Measurements from ENCODE around the gene PYM1.
"Not testable (repeated sequence)": the region's sequence is repeated elsewhere in the genome, so short reads cannot be mapped to it uniquely, and the experiment has no call there.

Gene PYM1

DNA sequence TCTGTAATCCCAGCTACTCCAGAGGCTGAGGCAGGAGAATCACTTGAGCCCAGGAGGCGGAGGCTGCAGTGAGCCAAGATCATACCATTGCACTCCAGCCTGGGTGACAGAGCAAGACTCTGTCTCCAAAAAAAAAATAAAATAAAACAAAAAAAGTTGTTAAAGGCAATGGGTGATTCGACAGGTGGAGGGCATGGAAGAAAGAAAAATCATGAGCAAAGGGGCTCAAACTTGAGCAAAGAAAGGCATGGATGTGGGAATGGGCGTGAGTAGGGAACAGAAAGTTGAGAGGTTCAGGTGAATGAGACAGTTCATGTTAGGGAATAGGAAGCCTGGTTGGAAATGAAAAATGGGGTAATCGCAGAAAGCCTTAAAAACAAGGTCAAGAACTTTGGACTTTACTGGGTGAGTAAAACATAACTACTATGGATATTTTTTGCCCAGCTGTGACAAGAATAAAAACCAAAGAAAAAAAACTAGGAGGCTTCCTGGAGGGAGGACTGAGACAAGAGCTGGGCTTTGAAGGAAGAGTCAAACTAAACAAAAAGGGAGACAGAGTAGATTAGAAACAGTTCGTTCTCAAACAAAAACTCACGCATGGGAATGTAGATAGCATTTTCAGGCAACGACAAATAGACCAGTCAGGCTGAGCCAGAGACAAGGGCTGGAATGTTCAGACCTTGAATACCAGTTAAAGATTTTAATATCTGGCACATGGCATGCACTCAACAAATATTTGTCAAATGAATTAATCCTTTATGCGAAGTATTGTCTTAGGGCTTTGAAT lies 18.8 kb downstream of the PYM1 start:
- no peak for DNase-seq (ENCODE audit: low read depth)

- DNase-seq (ENCODE audit: low read depth): peak; percentile 34
Observed at GRCh38 chr12:55906056-55906455, 21.6 kb downstream of the PYM1 start.

DNA sequence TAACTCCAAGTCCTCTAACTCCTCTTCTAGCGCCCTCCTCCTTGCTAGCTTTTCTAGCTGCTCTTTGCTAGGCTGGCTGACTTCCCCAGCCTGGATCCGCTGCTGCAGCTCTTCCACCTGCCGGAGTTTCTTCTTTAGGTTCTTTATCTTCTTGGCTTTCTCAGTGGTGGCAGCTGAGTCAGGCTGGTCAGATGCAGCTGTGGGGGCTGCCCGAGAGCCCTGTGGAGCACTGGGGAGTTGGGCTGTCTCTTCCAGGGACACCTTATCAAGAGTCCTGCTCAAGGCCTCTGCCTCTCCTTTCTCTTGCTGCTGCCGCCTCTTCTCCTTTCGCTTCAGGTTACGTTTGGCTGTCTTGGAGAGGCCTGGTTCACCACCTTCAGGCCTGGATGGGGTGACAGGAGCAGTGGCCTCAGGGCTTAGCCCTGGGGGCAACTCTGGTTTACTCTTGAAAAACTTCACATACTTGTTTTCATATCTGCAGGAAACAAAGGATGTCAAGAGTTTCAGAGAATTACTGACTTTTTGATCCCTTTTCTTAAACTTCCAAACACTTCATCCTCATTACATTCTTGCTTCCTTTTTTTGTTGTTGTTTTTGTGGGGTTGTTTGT lies 25.7 kb downstream of the PYM1 start:
- DNase-seq (ENCODE audit: low read depth): no peak

DNA sequence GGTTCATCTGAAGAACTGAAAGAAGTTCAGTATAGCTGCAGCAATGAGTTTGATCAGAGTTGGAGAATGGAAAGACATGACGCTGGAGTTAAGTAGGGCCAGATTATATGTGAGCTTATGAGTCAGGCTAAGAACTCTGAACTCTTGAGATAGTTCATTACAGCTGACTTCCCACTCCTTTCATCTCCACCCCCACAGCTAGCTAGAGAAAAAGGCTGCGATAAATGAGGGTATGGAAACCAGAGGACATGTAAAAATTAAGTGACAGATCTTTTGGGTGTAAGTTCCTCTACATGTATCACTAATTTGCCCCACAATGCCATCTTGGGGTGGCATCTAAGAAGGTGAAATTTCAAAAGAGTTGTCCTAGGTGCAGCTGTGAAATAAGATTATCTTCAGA lies 28.6 kb downstream of the PYM1 start:
- peak; percentile 45 for DNase-seq (ENCODE audit: low read depth)

DNA sequence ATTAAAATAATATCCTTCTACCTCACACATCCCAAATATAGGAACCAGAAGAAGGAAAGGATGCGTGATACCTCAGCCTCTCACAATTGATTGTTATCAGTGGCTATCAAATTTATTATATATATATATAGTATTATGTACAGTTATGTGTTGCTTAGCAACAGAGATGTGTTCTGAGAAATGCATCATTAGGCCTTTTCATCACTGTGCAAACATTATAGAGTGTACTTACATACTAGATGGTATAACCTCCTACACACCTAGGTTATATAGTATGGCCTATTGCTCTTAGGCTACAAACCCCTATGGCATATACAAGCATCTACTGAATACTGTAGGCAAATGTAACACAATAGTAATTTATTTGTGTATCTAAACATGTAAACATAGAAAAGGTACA lies 34.0 kb downstream of the PYM1 start:
- DNase-seq (ENCODE audit: low read depth): no peak

- no peak for DNase-seq (ENCODE audit: low read depth)
Observed at GRCh38 chr12:55891310-55891709, 36.4 kb downstream of the PYM1 start.

GRCh38 chr12:55885113-55885512 lies 42.6 kb downstream of the PYM1 start:
- no peak for DNase-seq (ENCODE audit: low read depth)

- no peak for DNase-seq (ENCODE audit: low read depth)
Observed at GRCh38 chr12:55877824-55878223, 49.9 kb downstream of the PYM1 start.

DNA sequence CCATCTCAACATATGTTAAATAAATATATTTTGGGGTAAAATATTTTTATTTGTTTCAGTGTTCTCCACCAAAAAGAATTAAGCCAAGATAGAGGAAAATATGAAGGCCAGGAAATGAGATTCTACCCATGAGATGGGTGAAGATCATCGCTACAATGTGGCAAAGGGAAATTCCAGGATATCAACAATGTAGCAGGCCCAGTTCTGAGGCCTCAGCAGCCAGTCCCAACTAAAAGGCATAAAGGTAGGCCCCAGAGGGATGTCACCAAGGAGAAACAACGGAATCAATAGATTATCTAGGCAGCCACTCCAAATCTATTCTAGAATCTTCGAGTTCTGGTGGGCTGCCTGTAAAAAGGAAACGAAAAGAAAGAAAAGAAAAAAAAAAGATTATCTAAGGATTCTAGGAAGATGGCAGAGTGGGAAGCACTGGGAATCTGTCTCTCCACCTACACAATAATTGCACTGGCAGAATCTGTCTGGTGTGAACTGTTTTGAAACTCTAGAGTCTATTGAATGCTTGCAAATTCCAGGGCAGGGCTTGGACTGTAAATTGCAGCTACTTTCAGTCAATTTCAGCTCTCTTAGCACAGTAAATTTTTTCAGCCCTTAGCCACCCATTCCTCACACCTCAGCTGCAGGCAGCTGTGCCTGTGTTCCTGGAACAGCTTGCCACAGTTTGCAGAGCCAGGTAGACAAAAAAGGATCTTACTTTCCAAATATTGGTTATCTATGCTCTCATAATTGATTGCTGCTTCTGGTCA lies 51.8 kb downstream of the PYM1 start:
- no peak for DNase-seq (ENCODE audit: low read depth)

GRCh38 chr12:55874443-55874842 lies 53.3 kb downstream of the PYM1 start:
- no peak for DNase-seq (ENCODE audit: low read depth)

DNA sequence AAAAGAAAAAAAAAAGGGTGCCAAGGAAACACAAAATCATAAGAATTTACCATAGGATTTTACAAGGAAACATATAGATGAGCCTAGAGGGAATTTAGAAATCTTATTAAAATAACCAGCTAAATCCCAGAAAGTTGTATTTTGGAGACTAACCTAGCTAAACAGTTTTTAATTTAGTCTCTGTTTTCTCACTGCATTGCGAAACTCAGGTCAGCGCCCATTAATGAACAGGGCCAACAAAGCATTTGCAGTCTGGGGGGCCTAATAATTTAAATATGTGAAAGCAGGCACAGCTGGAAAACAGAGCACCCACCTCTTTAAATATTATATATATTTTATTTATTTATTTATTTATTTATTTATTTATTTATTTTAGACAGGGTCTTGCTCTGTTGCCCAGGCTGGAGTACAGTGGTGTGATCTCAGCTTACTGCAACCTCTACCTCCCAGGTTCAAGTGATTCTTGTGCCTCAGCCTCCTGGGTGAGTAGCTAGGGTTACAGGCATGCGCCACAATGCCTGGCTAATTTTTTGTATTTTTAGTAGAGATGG lies 61.2 kb downstream of the PYM1 start:
- DNase-seq (ENCODE audit: low read depth): not testable (repeated sequence)

DNA sequence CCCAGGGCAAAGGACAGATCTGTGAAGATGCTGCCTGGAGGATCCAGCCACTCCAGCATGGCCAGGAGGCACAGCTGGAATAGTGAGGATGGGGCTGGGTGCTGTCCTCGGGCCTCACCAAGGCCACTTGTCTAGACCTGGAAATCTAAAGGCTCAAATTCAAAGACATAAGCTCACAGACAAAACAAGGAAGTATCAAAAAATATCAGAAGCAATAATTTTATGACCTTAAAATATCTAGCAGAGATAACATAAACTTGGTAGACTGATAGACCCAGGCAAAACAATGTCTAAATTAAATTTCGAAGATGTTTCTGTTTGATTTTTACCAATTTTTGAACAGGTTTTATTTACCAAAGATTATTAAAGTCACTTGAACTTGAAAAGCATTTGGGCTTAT lies 62.4 kb downstream of the PYM1 start:
- no peak for DNase-seq (ENCODE audit: low read depth)

GRCh38 chr12:55862931-55863330 lies 64.8 kb downstream of the PYM1 start:
- not testable (repeated sequence) for DNase-seq (ENCODE audit: low read depth)

DNA sequence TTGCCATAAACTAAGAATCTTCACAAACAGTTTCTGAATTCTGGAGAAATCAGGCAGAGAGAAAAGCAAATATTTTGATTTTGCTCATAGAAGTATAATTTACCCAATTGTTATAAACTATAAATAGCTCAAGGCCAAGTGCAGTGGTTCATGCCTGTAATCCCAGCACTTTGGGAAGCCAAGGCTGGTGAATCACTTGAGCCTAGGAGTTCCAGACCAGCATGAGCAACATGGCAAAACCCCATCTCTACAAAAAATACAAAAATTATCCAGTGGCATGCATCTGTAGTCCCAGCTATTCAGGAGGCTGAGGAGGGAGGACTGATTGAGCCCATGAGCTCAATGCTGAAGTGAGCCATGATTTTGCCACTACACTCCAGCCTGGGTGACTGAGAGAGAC lies 65.4 kb downstream of the PYM1 start:
- DNase-seq (ENCODE audit: low read depth): no peak

DNA sequence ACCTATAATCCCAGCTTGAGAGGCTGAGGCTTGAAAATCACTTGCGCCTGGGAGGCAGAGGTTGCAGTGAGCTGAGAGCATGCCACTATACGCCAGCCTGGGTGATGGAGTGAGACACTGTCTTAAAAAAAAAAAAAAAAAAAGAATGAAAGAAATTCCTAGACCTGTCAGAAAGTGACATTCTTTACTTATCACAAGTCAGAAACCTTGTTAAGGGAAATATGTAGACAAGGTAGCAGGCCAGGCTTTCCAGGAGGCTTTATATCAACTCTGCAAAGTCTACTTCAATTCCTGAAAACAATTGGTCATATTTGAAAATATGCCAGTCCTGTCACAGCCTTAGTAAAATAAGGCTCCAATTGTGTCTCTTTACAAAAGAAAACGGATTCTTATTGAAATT lies 65.8 kb downstream of the PYM1 start:
- DNase-seq (ENCODE audit: low read depth): no peak

- no peak for DNase-seq (ENCODE audit: low read depth)
Observed at GRCh38 chr12:55861396-55861795, 66.3 kb downstream of the PYM1 start.

GRCh38 chr12:55852740-55853139 lies 75.0 kb downstream of the PYM1 start:
- DNase-seq (ENCODE audit: low read depth): no peak

Measured in non-pigmented ciliary epithelial cell (primary cell).